GOT3 (cell line): ENCODE measurements around the gene PRCP.

ENCODE experiments used
- DNase-seq: peaks from one replicate; lab custom pipeline; 2025; ENCODE audit warnings: mixed read lengths; lab: John Stamatoyannopoulos, UW

PRCP gene

DNA sequence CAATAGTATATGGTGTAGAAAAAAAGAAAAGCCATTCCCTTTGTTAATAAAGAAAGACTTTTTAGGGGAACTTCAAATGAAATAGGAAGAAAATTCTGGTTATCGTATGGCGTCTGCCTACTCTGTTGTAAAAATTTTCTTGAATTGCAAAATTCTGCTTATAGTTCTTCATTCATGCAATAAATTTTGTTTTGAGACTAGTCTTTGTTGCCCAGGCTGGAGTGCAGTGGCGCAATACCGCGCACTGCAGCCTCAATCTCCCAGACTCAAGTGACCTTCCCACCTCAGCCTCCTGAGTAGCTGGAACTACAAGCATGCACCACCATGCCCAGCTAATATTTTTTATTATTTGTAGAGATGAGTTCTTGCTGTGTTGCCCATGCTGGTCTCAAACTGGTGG is 7.1 kb upstream of the PRCP start:
- no peak for DNase-seq

DNA sequence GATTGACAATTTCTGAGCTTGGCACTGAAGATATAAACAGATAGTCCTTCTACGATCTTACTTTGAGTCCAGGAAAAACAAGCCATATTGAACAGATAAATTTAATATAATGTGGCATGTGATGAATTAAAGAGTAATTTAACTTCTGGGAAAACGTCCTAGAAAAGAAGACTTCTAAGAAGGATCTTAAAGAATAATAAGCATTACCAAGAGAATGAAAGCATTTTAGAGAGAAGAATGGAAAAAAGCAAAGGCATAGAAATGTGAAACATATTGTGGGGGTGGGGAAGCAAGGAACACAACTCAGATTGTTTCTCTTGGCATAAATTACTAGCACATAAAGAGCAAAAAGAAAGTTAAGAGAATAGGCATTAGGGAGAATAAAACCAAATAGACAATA is 6.7 kb upstream of the PRCP start:
- no peak for DNase-seq

DNA sequence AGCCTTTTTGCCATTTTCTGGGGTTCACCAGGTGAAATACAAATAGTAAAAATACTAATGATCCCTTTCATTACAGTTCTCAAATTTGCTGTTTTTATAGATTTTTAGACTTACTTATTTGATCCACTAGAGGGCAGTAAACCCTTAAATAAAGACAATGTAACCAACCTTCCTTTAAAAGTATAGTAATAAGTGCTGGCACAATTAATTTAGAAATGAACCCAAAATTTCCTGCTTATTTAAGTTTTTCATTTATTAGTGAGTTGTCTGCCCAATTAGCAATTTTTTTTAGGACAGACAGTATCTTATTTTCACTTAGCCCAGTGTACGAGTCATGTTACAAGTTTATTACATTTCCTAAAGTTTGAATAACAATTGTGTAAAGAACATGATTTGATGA is 6.0 kb upstream of the PRCP start:
- no peak for DNase-seq

DNA sequence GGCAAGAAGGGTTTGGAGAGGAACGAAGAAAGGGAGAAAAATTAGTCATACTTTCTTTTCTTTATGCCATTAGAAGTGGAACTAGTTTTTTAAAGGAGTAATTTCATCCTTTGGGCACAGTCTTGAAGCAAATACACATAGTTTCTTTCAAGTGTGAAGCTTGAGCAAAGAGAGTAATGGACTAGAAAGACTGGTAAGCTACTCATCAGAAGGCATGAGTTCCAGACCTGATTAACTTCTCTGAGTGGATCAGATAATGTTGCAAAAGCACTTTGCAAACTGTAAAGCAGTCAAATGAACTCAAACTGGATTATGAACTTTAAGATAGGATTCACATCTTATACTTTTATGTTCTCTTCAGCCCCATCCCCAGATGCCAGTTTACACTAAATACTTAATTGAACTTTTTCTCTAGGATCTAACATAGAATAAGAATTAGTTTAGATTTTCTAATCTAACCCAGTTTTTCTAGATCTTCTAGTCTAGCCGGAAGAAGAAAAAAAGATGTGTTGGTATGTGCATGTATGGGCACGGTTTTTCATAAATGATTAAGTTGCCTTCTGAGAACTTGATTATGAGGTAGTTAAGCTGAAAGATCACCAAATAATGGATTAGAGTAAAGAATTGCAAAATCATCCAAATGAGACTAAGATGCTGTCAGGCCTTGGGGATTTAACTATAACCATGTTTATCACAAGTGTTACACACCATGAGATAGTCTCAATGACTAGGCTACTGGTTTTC is 3.8 kb upstream of the PRCP start:
- DNase-seq = no peak

- no peak for DNase-seq
These were observed 2.6 kb upstream of the PRCP start for GRCh38 chr11:82902880-82903279.

DNA sequence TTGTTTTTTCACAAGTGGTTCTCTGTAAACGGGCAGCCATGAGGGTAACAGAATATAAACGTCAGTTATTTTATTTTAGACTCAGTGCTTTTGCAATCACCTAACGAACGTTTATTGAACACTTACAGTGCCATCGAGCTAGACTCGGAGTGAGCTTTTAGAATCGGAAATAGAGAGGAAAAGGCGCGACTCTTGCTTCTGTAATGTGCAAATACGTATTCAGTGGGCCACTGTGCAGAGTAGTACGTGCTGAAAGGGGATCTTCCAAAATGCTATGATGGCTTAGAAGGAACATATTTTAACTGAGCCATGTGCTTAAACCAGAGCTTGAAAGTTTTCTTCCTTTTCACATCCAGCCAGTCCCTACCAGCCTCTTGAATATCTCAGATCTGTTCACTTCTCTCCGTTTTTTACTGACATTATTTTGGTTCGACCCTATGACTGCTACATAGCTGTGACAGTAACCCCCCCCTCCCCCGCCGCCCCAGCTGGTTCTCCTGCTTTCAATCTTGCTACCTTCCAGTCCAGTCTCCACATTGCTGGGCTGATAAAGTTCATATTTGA is 1.8 kb upstream of the PRCP start:
- DNase-seq = no peak

DNA sequence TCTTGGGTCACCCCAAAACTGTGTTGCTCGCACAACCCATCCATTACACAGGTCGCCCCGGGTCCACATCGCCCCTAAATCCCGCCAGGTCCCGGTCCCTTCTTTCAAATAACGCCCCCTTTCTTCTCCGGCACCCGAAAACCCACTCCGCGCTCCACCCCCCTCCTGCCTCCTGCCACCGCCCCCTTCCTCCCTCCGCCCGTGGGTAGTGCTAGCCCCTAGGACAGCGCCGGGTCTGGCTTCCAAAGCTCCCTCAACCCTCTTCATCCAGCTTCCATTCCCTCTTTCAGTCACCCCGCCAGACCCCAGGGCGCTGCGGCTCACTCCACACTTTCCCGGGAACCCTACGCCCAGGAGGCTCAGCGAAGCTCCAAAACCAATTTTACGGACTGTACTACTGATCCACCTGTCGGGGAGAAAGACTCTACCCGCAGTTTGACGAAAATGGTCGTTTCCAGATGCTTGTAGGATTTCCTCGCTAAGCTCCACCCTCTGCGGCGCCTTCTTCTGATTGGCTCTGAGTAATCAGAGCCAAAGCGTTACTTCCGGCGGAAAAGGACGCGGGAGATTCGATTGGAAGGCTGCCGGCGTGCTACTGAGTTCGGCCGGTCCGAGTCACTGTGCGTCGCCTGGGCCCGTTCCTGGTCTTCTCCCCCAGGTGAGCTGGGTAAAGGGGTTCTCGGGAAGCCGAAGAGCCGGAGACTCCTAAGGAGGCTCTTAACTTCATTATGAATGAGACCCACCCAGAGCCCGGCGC is 1.1 kb upstream of the PRCP start, which contains the start of gene DDIAS:
TSS of gene DDIAS (plus strand) at position 572 of the 757 bp plus-strand sequence. CDS start 13,003 bp downstream, outside the sequence.
- peak; percentile 32 for DNase-seq

DNA sequence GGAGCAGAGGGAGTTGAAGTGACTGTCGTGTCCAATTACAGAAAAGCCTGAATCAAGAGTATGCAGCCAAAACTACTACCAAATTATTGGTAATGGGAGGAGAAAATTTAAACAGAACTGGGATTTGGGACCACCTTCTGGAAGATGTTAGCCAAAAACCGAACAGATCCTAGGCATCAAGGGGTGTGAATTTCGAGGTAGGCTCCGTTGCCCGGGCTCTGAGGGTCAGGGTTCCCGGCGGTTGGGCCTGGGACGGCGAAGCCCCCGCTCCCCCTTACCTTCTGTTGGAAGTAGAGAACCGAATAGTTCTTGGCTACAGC is 313 bp downstream of the PRCP start:
- no peak for DNase-seq

DNA sequence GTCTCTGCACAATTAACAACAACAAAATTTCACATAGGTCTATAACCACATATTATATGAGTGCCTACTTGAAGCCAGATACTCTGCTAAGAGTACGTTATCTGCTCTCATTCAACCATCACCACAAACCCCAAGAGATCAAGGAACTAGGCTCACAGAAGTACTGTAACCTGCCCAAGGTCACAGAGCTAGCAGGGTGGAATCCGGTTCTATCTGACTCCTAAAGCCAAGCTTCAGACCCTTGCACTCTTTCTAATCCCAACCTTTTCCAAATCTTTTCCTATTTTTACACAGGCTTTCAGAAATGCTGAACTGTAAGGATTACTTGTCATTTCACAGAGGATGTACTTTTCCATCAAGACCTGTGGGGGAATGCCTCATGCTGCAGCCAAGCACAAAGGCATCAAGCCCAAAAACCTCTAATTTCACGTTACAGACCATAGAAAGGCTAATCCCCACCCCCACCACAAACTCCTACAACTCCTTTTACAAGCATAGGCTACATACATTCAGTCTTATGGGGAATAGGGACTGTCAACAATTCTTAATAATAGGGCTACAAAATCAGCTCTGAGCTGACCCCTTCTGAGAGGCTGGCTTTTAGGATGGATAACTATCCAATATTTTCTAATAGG is 927 bp downstream of the PRCP start:
- DNase-seq = no peak

GRCh38 chr11:82898241-82898640 is 2.0 kb downstream of the PRCP start:
- DNase-seq = no peak

DNA sequence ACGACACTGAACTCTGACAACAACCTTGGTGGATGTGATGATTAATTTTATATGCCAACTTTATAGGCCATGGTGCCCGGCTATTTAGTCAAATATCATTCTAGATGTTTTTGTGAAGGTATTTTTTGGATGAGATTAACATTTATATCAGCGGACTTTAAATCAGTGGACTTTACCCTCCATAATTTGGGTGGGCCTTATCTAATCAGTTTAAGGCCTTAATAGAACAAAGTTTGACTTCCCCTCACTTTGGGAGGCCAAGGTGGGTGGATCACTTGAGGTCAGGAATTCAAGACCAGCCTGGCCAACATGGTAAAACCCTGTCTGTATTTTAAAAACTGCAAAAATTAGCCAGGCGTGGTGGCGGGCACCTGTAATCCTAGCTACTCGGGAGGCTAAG is 4.0 kb downstream of the PRCP start:
- no peak for DNase-seq

DNA sequence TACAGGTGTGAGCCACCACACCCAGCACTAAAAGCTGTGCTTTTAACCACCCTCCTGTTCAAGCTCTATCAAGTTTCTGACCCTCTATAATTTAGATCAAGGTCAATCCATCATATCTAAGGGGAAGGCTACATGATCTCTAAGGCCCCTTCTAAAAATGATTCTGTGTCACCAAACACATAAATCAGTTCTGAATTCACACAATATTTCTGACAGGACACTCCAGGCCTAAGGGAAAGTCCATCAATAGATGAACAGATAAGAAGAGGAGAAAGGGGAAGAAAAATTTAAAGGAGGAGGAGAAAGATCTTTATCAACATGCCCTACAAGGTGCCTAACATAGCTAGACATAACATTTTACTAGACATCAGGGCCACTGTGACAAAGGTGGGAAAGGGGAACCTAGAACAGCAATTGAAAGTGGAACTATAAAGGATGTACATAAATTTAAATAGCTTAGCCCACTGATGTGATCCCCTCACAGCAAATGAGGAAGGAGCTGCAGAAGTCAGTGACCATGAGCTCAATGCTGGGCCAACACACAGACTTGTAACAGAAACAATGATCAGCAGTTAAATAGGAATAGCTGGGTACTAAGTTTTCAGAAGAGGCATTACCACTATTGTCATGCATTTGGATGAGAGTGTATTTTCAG is 4.7 kb downstream of the PRCP start:
- DNase-seq = no peak

DNA sequence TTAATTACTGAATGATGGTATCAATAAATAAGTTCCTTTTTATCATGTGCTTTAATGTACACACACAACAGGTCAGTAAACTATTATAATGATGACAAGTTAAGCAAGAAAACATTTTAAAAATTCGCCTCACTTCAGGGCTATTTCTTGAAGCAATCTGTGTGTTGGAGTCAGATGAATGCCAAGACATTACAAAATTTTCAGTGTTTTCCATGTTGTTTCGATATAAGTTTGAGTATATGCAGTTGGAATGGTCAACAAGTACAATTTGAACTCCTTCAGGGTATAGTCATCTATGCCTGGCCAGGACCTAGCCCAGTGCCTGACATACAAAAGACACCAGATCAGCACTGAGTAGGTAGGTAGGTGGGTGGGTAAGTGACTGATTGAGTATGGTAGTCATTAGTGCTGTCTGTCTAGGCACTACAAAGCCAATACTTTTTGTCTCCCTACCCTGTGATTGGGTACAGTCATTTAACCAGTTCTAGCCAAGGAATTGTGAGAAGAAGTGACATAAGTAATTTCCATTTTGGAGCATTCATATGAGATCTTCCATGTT is 7.5 kb downstream of the PRCP start:
- no peak for DNase-seq

DNA sequence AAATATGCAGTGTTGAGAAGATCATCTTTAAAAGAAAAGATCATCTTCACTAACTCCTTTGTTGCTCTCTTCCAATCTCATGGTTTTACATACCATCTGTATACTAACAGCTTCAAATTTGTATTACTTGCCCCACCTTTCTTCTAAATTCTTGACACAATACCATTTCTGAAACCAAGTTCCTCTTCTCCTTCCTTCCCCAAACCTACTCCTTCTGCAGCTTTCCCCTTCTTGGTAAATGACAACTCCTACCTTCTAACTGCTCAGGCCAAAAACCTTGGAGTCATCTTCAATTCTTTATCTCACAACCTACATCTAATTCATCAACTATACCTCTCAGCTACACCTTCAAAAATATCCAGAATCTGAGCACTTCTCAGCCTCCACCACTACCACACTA is 9.3 kb downstream of the PRCP start:
- no peak for DNase-seq

DNA sequence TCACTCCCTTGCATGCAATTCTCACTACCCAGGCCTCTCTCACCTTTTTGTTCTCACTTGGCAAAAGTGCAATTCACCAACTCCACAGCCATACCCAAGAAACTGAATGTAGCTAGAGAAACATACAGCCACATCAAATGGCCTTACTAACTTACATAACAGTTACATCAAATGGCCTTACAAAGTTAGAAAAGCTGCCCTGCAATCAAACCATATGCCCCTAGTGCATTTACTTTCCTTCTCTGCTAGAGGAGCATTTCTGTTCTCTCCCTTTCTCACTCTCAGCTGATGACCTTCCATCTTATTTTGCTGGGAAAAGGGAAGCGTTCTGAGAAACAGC is 10.3 kb downstream of the PRCP start:
- DNase-seq = no peak

DNA sequence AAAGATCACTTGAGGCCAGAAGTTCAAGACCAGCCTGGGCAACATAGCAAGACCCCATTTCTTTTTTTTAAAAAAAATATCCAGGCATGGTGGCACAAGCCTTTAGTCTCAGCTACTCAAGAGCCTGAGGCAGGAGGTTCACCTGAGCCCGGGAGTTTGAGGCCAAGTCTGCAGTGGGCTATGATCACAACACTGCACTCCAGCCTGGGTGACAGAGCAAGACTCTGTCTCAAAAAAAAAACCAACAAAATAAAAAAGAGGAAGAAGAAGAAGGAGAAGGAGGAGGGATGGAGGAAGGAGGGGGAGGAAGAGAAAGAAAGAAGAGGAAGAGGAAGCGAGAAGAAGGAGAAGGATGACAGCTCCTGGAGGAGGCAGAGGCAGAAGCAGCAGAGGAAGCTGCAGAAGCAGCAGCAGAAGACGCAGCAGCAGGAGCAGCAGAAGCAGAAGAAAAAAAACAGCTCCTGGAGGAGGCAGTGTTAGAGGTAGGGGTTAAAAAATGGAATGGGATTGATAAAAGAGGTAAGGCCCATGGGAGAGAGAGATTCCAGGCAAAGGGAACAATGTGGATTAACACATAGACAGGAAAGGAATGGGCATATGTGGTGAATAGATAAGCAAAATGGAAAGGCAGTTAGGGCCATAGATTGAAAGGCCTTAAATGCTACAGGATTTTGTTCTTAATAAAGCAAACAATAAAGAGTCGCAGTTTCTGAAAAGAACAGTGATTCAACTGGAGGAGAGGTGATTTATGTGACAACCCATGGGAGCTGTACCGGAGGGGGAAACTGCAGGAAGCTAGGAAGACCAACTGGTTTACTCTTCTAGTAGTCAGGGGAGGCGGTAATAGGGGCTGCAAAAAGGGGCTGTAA is 10.9 kb downstream of the PRCP start:
- no peak for DNase-seq

DNA sequence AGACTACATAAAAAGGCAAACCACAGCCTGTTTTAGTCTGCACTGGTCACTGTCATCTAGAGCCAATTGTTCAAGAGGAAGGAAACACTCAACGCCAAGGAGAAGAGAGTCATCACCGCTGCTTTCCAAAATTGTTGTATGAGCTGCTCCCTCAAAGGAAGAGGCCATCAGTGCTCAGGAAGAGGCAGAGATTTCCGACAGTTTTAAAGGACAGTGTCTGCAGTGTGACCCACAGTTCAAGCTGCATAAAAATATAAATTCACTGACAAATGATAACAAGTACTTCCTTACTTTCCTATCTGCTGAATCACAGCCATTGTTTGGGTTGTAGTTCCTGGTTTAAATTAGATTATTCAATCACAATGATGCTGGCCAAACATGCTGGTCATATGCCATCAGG is 16.4 kb downstream of the PRCP start:
- DNase-seq = no peak

DNA sequence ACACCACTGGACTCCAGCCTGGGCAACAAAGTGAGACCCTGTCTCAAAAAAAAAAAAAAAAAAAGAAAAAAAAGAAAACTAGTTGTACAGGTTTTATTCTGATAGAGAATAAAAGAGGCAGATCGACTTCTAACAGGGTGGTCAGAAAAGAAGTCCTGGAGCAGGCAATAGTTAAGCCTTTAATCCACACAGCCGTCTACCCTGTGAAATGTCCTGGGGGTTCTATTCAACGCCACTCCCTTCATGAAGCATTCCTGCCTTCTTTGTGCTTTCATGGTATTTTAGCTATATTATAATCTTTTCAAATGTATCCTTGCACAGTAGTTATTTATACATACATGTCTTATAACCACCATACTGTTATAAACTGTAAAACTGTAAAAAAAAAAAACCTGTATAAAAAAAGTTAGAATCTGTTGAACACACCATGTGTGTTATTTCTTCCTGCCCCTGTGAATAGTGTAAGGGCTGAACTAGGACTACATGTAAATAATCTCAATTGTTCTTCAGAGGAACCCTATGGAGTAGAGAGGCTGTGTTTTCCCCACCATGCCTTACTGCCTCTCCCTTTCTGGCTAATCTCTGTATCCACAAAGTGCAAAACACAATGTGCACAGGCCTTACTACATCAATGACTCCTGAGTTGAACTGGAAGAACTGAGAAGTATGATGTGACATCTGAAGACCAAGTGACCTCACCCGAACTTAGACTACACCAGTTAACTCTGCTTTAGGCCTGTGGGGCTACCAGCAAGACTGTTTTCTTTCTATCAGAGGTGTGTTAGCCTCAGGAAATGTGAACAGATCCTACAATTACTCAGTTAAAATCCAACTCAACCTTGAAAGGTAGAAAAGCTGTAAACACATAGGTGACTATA is 25.3 kb downstream of the PRCP start:
- DNase-seq = no peak

- no peak for DNase-seq
These were observed 26.3 kb downstream of the PRCP start for GRCh38 chr11:82873919-82874333.
